Astrocyte (in vitro differentiated cells and primary cell): ENCODE data around the gene ZNF628.
A peak's percentile ranks its signal among the peaks of the same experiment; 100 is the strongest.

ENCODE experiments used
- CTCF ChIP-seq: IDR thresholded peaks from 2 replicates; pipeline ENCODE4 v1.5.1; 2011; ENCODE audit warnings: low read depth, mild to moderate bottlenecking, inconsistent platforms, low read length, moderate library complexity; ENCODE audit not compliant: insufficient read depth
- EZH2 ChIP-seq: IDR thresholded peaks from 2 replicates; pipeline ENCODE4 v1.6.1; 2012; ENCODE audit warnings: mild to moderate bottlenecking, low read length, inconsistent platforms; ENCODE audit not compliant: insufficient read depth

- TF ChIP-seq CTCF (no peak), EZH2 (peak; percentile 71)
Measured at GRCh38 chr19:55443045-55443823, 33.2 kb upstream of the ZNF628 start, which contains the start of gene SHISA7.
